IMR-90 (cell line): ENCODE data around the gene AKT3. TPM values are rescaled to one million over a fixed set of nuclear protein-coding genes. Genes with fewer than 3 reads are reported as not detected.

Source experiments
- ATAC-seq: fragments of 200-7000 bp; cut with Tn5 transposase; 2 replicates; pipeline ENCODE4 v1.9.1; 2020; ENCODE audit warnings: low read depth, mild to moderate bottlenecking, moderate library complexity
- BruUV-seq: library from RNA; stranded (reverse); fragments of 400-500 nt; replicated peaks from 2 replicates; lab custom pipeline; 2021; lab: Mats Ljungman, UMichigan
- CTCF ChIA-PET: fragments of 300-600 bp; formaldehyde crosslinking; extraction: SDS; loops from one replicate; lab custom pipeline; 2021; ENCODE audit warnings: antibody characterized with exemption; lab: Yijun Ruan, JAX
- POLR2A ChIA-PET: fragments of 300-600 bp; sonication (Branson Sonifier 250); formaldehyde crosslinking; loops from one replicate; lab custom pipeline; 2022; ENCODE audit warnings: antibody characterized with exemption; ENCODE audit not compliant: unreplicated experiment; lab: Charles Lee
- DNase-seq: peaks from one replicate; pipeline ENCODE4 v3.0.0; 2013
- H2AFZ ChIP-seq: replicated peaks from 2 replicates; pipeline ENCODE3; 2013; ENCODE audit warnings: low read length, mild to moderate bottlenecking; ENCODE audit not compliant: poor library complexity
- H2AK5ac ChIP-seq: 2 replicates; pipeline ENCODE4 v1.6.1; 2013; ENCODE audit warnings: low read depth, low read length, inconsistent platforms
- H2AK9ac ChIP-seq: replicated peaks from 2 replicates; pipeline ENCODE3; 2013; ENCODE audit warnings: mild to moderate bottlenecking, low read depth, low read length, moderate library complexity; ENCODE audit not compliant: poor library complexity
- H2BK120ac ChIP-seq: 2 replicates; pipeline ENCODE4 v1.6.1; 2013; ENCODE audit warnings: low read depth, low read length, inconsistent platforms
- H2BK15ac ChIP-seq: 3 replicates; pipeline ENCODE4 v1.6.1; 2013; ENCODE audit warnings: low read depth, low read length, inconsistent platforms
- H2BK20ac ChIP-seq: 2 replicates; pipeline ENCODE4 v1.6.1; 2013; ENCODE audit warnings: low read depth, mild to moderate bottlenecking, inconsistent platforms, low read length, moderate library complexity
- H2BK5ac ChIP-seq: 2 replicates; pipeline ENCODE4 v1.6.1; 2013; ENCODE audit warnings: mild to moderate bottlenecking, low read depth, low read length, inconsistent platforms; ENCODE audit not compliant: poor library complexity, severe bottlenecking
- H3K14ac ChIP-seq: replicated peaks from 2 replicates; pipeline ENCODE4 v1.6.1; 2013; ENCODE audit warnings: low read depth, low read length, inconsistent platforms
- H3K18ac ChIP-seq: 2 replicates; pipeline ENCODE4 v1.6.1; 2013; ENCODE audit warnings: low read depth, low read length, control low read depth
- H3K23ac ChIP-seq: 2 replicates; pipeline ENCODE4 v1.6.1; 2013; ENCODE audit warnings: low read depth, low read length, inconsistent platforms
- H3K27ac ChIP-seq: 2 replicates; pipeline ENCODE4 v1.5.1; 2013; ENCODE audit warnings: mild to moderate bottlenecking, control low read depth, low read length; ENCODE audit not compliant: insufficient read depth
- H3K27me3 ChIP-seq: 2 replicates; pipeline ENCODE4 v1.6.1; 2013; ENCODE audit warnings: low read length; ENCODE audit not compliant: control insufficient read depth, insufficient read depth
- H3K36me3 ChIP-seq: 2 replicates; pipeline ENCODE4 v1.6.1; 2013; ENCODE audit warnings: low read length, mixed read lengths; ENCODE audit not compliant: control insufficient read depth, insufficient read depth
- H3K4ac ChIP-seq: 2 replicates; pipeline ENCODE4 v1.6.1; 2013; ENCODE audit warnings: low read depth, low read length, inconsistent platforms
- H3K4me1 ChIP-seq: 2 replicates; pipeline ENCODE4 v1.6.1; 2013; ENCODE audit warnings: low read length, mixed read lengths; ENCODE audit not compliant: control insufficient read depth, insufficient read depth
- H3K4me2 ChIP-seq: 2 replicates; pipeline ENCODE4 v1.6.1; 2013; ENCODE audit warnings: low read depth, mild to moderate bottlenecking, control low read depth, low read length, moderate library complexity
- H3K4me3 ChIP-seq: 2 replicates; pipeline ENCODE4 v1.5.1; 2013; ENCODE audit warnings: low read depth, mild to moderate bottlenecking, control low read depth, low read length, moderate library complexity; ENCODE audit not compliant: insufficient read depth
- H3K56ac ChIP-seq: 2 replicates; pipeline ENCODE4 v1.6.1; 2013; ENCODE audit warnings: low read length, inconsistent platforms; ENCODE audit not compliant: insufficient read depth; ENCODE audit errors: extremely low read depth
- H3K79me1 ChIP-seq, 2 experiments: 2 replicates each; pipeline ENCODE4 v1.6.1; 2013; ENCODE audit warnings: low read length in 2 of 2, inconsistent platforms in 1 of 2, low read depth in 1 of 2
- H3K9ac ChIP-seq: 2 replicates; pipeline ENCODE4 v1.6.1; 2013; ENCODE audit warnings: low read depth, low read length, control low read depth
- H3K9me1 ChIP-seq: 2 replicates; pipeline ENCODE4 v1.6.1; 2013; ENCODE audit warnings: low read length, inconsistent platforms; ENCODE audit not compliant: insufficient read depth
- H3K9me3 ChIP-seq: 2 replicates; pipeline ENCODE4 v1.6.1; 2013; ENCODE audit warnings: low read length; ENCODE audit not compliant: control insufficient read depth, insufficient read depth
- H4K20me1 ChIP-seq: 2 replicates; pipeline ENCODE4 v1.6.1; 2013; ENCODE audit warnings: low read length, inconsistent platforms; ENCODE audit not compliant: insufficient read depth
- H4K5ac ChIP-seq: 2 replicates; pipeline ENCODE4 v1.6.1; 2013; ENCODE audit warnings: mild to moderate bottlenecking, low read depth, low read length, control low read depth
- H4K8ac ChIP-seq, 2 experiments: 2 replicates each; pipeline ENCODE4 v1.6.1; 2013; ENCODE audit warnings: low read depth in 2 of 2, low read length in 2 of 2, control low read depth in 1 of 2, inconsistent platforms in 1 of 2
- H4K91ac ChIP-seq: 2 replicates; pipeline ENCODE4 v1.6.1; 2013; ENCODE audit warnings: low read depth, low read length, inconsistent platforms; ENCODE audit not compliant: insufficient read depth
- BHLHE40 ChIP-seq: fragments of 150-350 bp; IDR thresholded peaks from 2 replicates; pipeline ENCODE4 v1.6.1; 2016; ENCODE audit warnings: mild to moderate bottlenecking, low read depth, low read length
- CTCF ChIP-seq: conservative IDR thresholded peaks from 2 replicates; pipeline ENCODE4 v1.5.1; 2012; ENCODE audit warnings: mild to moderate bottlenecking, low read depth, low read length, improper control_type of control experiment
- MAZ ChIP-seq: IDR thresholded peaks from 2 replicates; pipeline ENCODE4 v1.6.1; 2012; ENCODE audit warnings: low read depth, mild to moderate bottlenecking, low read length, improper control_type of control experiment, moderate library complexity, borderline replicate concordance
- MXI1 ChIP-seq: IDR thresholded peaks from 2 replicates; pipeline ENCODE4 v1.6.1; 2012; ENCODE audit warnings: low read depth, mild to moderate bottlenecking, low read length, moderate library complexity, borderline replicate concordance
- NFE2L2 ChIP-seq: fragments of 150-350 bp; IDR thresholded peaks from 2 replicates; pipeline ENCODE4 v1.6.1; 2016; ENCODE audit warnings: low read depth, mild to moderate bottlenecking, low read length
- POLR2A ChIP-seq: IDR thresholded peaks from 2 replicates; pipeline ENCODE4 v1.6.1; 2012; ENCODE audit warnings: mild to moderate bottlenecking, low read depth, low read length
- RAD21 ChIP-seq: IDR thresholded peaks from 2 replicates; pipeline ENCODE4 v1.6.1; 2012; ENCODE audit warnings: low read length, improper control_type of control experiment
- RCOR1 ChIP-seq: IDR thresholded peaks from 2 replicates; pipeline ENCODE4 v1.6.1; 2012; ENCODE audit warnings: mild to moderate bottlenecking, low read length, improper control_type of control experiment; ENCODE audit not compliant: insufficient replicate concordance
- RFX5 ChIP-seq: IDR thresholded peaks from 2 replicates; pipeline ENCODE4 v1.8.0; 2012; ENCODE audit warnings: low read depth, mild to moderate bottlenecking, low read length, moderate library complexity
- SMC3 ChIP-seq: fragments of 150-350 bp; IDR thresholded peaks from 2 replicates; pipeline ENCODE4 v1.6.1; 2016; ENCODE audit warnings: low read depth, mild to moderate bottlenecking, antibody characterized with exemption, low read length, moderate library complexity
- WGBS, 2 experiments: methylation state at CpG; one replicate each; pipeline versions ENCODE4 v1.1.5 to v1.1.7; 2013; ENCODE audit warnings: missing lambda C conversion rate in 2 of 2; ENCODE audit not compliant: insufficient read length in 1 of 2; ENCODE audit errors: extremely low coverage in 2 of 2; 5-methylcytosine and 5-hydroxymethylcytosine counted together
- dilution Hi-C: fragments of 300-500 bp; cut with HindIII; formaldehyde crosslinking; loops from one replicate; pipeline ENCODE4 v1.14.3; 2018; ENCODE audit warnings: low sequenced_read_pairs; ENCODE audit not compliant: unreplicated experiment
- in situ Hi-C: fragments of 300-500 bp; cut with MboI; formaldehyde crosslinking; loops from 3 replicates; pipeline ENCODE4 v1.14.3; 2019; ENCODE audit warnings: low sequenced_read_pairs, inconsistent platforms, mixed read lengths
- intact Hi-C: fragments of 100-400 bp; cut with micrococcal nuclease; formaldehyde crosslinking; loops from 2 replicates; pipeline ENCODE4 v1.10.0; 2022
- polyA plus RNA-seq, 3 experiments: library from polyadenylated mRNA; depleted of rRNA; stranded (reverse); fragments of >200 nt; gene quantifications; 2 replicates each; pipeline ENCODE4 v1.2.3, GENCODE V29; 2012; ENCODE audit warnings: low replicate concordance in 1 of 3
- total RNA-seq: library from RNA; depleted of rRNA; stranded (reverse); fragments of >200 nt; gene quantifications from 2 replicates; pipeline ENCODE4 v1.2.3, GENCODE V29; 2012
- TF ChIP-seq, protein P1 (sequence below): fragments of 150-350 bp; IDR thresholded peaks from 2 replicates; pipeline ENCODE4 v1.6.1; 2017; ENCODE audit warnings: mild to moderate bottlenecking, antibody characterized with exemption, low read length, low read depth

AKT3 gene
- total and polyA plus RNA-seq, 2 of the 4 experiments (the other 2 are of a cell fraction), result 15.2 to 19.4 TPM

DNA sequence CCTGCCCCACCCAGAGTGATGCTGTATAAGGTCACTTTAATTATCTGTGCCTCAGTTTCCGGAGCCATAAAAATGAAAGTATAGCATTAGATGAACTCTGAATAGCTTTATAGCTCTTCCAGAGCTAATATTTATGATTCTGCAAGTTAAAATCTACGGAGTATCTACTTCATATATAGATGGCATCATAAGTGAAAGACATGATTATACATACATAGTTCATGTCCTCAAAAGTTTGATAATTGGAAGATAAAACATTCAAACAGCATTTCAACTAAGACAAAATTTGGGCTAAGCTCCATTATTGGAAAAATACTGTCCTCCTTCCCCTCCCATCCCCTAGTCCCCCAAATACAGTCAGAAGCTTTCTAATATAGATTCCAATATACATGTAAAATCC is 4.2 kb downstream of the AKT3 start:
- dilution Hi-C loops (no loop called here), intact Hi-C loops (no loop called here), in situ Hi-C loops (loop anchor here (10.0 kb wide), 1 partner anchor 429 kb away; no protein-coding TSS in a partner anchor)
- Histone ChIP-seq H2BK20ac (no peak overlapping the region), H4K8ac (no peak overlapping the region), H3K23ac (no peak overlapping the region), H3K4me2 (no peak overlapping the region), H3K27ac (no peak overlapping the region), H3K27me3 (no peaks in the 10 kb centered on the region), H3K4me1 (peaks cover 3% of the 10 kb centered on the region), H3K14ac (no peak overlapping the region), H2AFZ (no peak overlapping the region), H3K4ac (no peak overlapping the region), H4K5ac (no peak overlapping the region), H2BK120ac (no peak overlapping the region), H3K36me3 (no peaks in the 10 kb centered on the region), H2AK9ac (no peak overlapping the region), H3K18ac (no peak overlapping the region), H4K20me1 (peaks cover 24% of the 10 kb centered on the region; the same call in 1 of the 2 replicates), H3K9me3 (no peaks in the 10 kb centered on the region), H4K91ac (no peak overlapping the region), H2BK5ac (no peak overlapping the region), H3K9ac (no peak overlapping the region), H3K4me3 (no peak overlapping the region), H3K79me1 (peaks cover 0 to 41% of the 10 kb centered on the region in 2 experiments; a peak in 3 of 4 replicates), H2AK5ac (no peak overlapping the region), H3K56ac (no peak overlapping the region), H3K9me1 (no peaks in the 10 kb centered on the region), H2BK15ac (no peak overlapping the region)
- ATAC-seq (no peak), DNase-seq (no peak)
- CTCF ChIA-PET, result no interaction called here
- POLR2A ChIA-PET, result interaction anchor here (0.7 kb wide), 1 partner anchor 172 kb away, joined by 11 read pairs; no protein-coding TSS in a partner anchor
- TF ChIP-seq MXI1 (no peak), BHLHE40 (no peak), MAZ (no peak), SMC3 (no peak), NFE2L2 (no peak), RCOR1 (no peak), CTCF (no peak), RAD21 (no peak), POLR2A (no peak), RFX5 (no peak)
- TF ChIP-seq, protein P1, sequence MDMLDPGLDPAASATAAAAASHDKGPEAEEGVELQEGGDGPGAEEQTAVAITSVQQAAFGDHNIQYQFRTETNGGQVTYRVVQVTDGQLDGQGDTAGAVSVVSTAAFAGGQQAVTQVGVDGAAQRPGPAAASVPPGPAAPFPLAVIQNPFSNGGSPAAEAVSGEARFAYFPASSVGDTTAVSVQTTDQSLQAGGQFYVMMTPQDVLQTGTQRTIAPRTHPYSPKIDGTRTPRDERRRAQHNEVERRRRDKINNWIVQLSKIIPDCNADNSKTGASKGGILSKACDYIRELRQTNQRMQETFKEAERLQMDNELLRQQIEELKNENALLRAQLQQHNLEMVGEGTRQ, result no peak
- WGBS, 2 experiments, result no CpG with 5 or more reads among the region's 2 CpGs
- BruUV-seq, result no TSS peak
